Measurements from ENCODE around the gene ACBD6. TPM values are rescaled to one million over a fixed set of nuclear protein-coding genes. Genes with fewer than 3 reads are reported as not detected.

ACBD6 gene
- total and polyA plus RNA-seq, 2 experiments from 2014 or later, result 75.7 to 88.8 TPM

DNA sequence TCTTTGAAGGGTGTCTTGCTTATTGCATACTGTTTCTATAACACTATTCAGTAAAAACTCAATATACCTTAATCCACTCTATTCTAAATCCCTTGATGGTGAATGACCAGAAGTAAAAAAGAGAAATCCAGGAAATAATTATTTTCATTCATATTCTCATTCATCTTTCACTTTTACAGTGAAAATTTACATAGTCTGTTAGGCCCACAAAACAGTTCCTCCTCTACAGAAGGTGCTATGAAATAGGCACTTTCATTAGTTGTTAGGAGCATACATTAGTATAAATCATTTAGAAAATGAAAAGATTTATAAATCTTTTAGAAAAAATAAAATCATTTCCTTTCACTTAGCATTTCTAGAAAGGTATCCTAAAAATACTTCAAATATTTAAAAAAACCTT is 157.2 kb downstream of the ACBD6 start (continued):
- TF ChIP-seq EZH2phosphoT487 (IDR thresholded peaks at IDR 0.05; ENCODE audit: unreplicated experiment) (no peak), NANOG (IDR thresholded peaks at IDR 0.05; ENCODE audit: borderline replicate concordance) (no peak), POLR2AphosphoS5 (IDR thresholded peaks at IDR 0.05; ENCODE audit: low read depth) (no peak)
- TF ChIP-seq, protein P1, sequence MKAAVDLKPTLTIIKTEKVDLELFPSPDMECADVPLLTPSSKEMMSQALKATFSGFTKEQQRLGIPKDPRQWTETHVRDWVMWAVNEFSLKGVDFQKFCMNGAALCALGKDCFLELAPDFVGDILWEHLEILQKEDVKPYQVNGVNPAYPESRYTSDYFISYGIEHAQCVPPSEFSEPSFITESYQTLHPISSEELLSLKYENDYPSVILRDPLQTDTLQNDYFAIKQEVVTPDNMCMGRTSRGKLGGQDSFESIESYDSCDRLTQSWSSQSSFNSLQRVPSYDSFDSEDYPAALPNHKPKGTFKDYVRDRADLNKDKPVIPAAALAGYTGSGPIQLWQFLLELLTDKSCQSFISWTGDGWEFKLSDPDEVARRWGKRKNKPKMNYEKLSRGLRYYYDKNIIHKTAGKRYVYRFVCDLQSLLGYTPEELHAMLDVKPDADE (IDR thresholded peaks at IDR 0.05), result no peak
- TF ChIP-seq, protein P2, sequence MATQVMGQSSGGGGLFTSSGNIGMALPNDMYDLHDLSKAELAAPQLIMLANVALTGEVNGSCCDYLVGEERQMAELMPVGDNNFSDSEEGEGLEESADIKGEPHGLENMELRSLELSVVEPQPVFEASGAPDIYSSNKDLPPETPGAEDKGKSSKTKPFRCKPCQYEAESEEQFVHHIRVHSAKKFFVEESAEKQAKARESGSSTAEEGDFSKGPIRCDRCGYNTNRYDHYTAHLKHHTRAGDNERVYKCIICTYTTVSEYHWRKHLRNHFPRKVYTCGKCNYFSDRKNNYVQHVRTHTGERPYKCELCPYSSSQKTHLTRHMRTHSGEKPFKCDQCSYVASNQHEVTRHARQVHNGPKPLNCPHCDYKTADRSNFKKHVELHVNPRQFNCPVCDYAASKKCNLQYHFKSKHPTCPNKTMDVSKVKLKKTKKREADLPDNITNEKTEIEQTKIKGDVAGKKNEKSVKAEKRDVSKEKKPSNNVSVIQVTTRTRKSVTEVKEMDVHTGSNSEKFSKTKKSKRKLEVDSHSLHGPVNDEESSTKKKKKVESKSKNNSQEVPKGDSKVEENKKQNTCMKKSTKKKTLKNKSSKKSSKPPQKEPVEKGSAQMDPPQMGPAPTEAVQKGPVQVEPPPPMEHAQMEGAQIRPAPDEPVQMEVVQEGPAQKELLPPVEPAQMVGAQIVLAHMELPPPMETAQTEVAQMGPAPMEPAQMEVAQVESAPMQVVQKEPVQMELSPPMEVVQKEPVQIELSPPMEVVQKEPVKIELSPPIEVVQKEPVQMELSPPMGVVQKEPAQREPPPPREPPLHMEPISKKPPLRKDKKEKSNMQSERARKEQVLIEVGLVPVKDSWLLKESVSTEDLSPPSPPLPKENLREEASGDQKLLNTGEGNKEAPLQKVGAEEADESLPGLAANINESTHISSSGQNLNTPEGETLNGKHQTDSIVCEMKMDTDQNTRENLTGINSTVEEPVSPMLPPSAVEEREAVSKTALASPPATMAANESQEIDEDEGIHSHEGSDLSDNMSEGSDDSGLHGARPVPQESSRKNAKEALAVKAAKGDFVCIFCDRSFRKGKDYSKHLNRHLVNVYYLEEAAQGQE (IDR thresholded peaks at IDR 0.05; ENCODE audit: unreplicated experiment), result no peak

DNA sequence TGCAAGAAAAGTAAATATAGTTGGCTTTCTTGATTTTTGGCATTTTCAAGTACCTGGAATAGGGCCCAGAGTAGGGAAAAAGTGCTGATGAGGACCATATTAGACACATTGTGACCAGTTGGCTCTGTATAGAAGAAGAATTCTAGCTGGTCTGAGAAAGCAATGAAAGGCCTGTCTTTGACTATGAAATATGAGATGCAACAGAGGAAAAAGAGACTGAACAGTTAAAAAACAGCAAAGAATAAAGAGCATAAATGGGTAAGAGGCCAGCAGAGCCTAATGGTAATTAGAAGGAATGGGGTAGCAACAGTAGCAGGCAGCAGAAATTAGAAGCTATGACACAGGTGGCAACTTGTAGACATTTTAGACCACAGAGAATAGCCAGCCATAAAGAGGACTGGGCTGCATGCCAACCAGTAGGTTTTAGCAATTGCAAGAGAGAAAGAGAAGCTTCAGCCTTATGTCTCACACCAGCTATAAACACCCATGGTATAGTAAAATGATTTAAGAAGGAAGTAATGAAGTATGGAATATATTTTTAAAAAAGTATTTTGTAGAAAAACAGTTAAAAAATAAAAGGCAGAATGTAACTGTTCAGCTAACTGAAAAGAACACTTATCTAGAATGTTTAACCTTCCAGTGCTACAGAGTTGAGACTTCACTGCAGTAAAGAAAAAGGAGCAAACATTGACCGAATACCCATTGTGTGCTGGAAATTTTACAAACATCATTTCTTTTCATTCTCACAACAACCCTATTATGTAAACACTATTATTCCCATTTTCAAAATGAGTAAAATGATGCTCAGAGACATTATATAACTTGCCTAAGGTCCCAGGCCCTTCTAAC is 158.2 kb downstream of the ACBD6 start:
- H3K27ac Mint-ChIP-seq, result no peak overlapping the region
- Histone ChIP-seq H3K27ac (ENCODE audit: low read depth) (no peak overlapping the region), H3K4me3 (no peak overlapping the region), H3K9me2 (ENCODE audit: insufficient read depth) (no peaks in the 10 kb centered on the region), H3K79me2 (replicated peaks; ENCODE audit: insufficient read depth) (peaks cover 7% of the 10 kb centered on the region), H3K36me3 (ENCODE audit: insufficient read depth) (no peaks in the 10 kb centered on the region), H3F3A (replicated peaks; ENCODE audit: low read depth) (no peaks in the 10 kb centered on the region), H3K4me2 (no peak overlapping the region), H2AFZ (no peak overlapping the region), H4K20me1 (replicated peaks; ENCODE audit: insufficient read depth) (0 out of 2 replicates have a peak, but pooled peaks cover 4% of the 10 kb centered on the region), H3K4me1 (ENCODE audit: insufficient read depth) (no peaks in the 10 kb centered on the region), H3K27me3 (ENCODE audit: insufficient read depth) (no peaks in the 10 kb centered on the region)
- no peaks in the 10 kb centered on the region for H3K27me3 Mint-ChIP-seq (ENCODE audit: insufficient read depth, low read depth, poor library complexity)
- no peaks in the 10 kb centered on the region for H3K36me3 Mint-ChIP-seq (ENCODE audit: low read depth)
- no peaks in the 10 kb centered on the region for H3K4me1 Mint-ChIP-seq
- H3K4me3 Mint-ChIP-seq, result no peak overlapping the region
- no peaks in the 10 kb centered on the region for H3K9me3 Mint-ChIP-seq
- DNase-seq (ENCODE audit: low spot score) (no peak), ATAC-seq (no peak)
- TF ChIP-seq ZNF114 (CRISPR knock-in tag; IDR thresholded peaks at IDR 0.05), result no peak
- TF ChIP-seq, protein P2 (IDR thresholded peaks at IDR 0.05; ENCODE audit: unreplicated experiment), result no peak
- TF ChIP-seq POLR2AphosphoS5 (IDR thresholded peaks at IDR 0.05; ENCODE audit: low read depth), result no peak
- no peak for TF ChIP-seq NANOG (IDR thresholded peaks at IDR 0.05; ENCODE audit: borderline replicate concordance)
- no peak for TF ChIP-seq STAT1 (IDR thresholded peaks at IDR 0.05; ENCODE audit: unreplicated experiment)
- no peak for TF ChIP-seq JUNB (IDR thresholded peaks at IDR 0.05; ENCODE audit: unreplicated experiment)
- TF ChIP-seq EZH2 (IDR thresholded peaks at IDR 0.05; ENCODE audit: low read depth, unreplicated experiment), result no peak
- TF ChIP-seq, protein P3, sequence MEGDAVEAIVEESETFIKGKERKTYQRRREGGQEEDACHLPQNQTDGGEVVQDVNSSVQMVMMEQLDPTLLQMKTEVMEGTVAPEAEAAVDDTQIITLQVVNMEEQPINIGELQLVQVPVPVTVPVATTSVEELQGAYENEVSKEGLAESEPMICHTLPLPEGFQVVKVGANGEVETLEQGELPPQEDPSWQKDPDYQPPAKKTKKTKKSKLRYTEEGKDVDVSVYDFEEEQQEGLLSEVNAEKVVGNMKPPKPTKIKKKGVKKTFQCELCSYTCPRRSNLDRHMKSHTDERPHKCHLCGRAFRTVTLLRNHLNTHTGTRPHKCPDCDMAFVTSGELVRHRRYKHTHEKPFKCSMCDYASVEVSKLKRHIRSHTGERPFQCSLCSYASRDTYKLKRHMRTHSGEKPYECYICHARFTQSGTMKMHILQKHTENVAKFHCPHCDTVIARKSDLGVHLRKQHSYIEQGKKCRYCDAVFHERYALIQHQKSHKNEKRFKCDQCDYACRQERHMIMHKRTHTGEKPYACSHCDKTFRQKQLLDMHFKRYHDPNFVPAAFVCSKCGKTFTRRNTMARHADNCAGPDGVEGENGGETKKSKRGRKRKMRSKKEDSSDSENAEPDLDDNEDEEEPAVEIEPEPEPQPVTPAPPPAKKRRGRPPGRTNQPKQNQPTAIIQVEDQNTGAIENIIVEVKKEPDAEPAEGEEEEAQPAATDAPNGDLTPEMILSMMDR (conservative IDR thresholded peaks at IDR 0.05; ENCODE audit: low read depth in 2 of 2), result no peak
- TF ChIP-seq, protein P1 (IDR thresholded peaks at IDR 0.05), result no peak
- TF ChIP-seq CREB1 (CRISPR knock-in tag; IDR thresholded peaks at IDR 0.05; ENCODE audit: low read depth), result no peak
- TF ChIP-seq ZNF331 (CRISPR knock-in tag; IDR thresholded peaks at IDR 0.05; ENCODE audit: low read depth), result no peak
- no peak for TF ChIP-seq EZH2phosphoT487 (IDR thresholded peaks at IDR 0.05; ENCODE audit: unreplicated experiment)
